ENCODE results near the gene TUFT1.

GRCh38 chr1:151536499-151536898 is 3.6 kb upstream of the TUFT1 start:
- no peak for TF ChIP-seq CTCF (IDR thresholded peaks at IDR 0.05)
- TF ChIP-seq POLR2A (IDR thresholded peaks at IDR 0.05): no peak

Measured in tibial nerve (tissue), 3 donors.